AG04450 (cell line): Measurements from ENCODE around the gene DLGAP4. TPM values are rescaled to one million over a fixed set of nuclear protein-coding genes. Genes with fewer than 3 reads are reported as not detected.

Source experiments
- CTCF ChIA-PET: fragments of 300-600, 350-600 bp; formaldehyde crosslinking; extraction: SDS; loops from one replicate; lab custom pipeline; 2022; ENCODE audit warnings: antibody characterized with exemption, inconsistent platforms; lab: Charles Lee
- POLR2A ChIA-PET: fragments of 350-600 bp; formaldehyde crosslinking; extraction: SDS; loops from one replicate; lab custom pipeline; 2021; ENCODE audit warnings: antibody characterized with exemption, inconsistent platforms; lab: Yijun Ruan, JAX
- DNase-seq: peaks from one replicate; pipeline ENCODE4 v3.0.0-alpha.2; 2011; ENCODE audit warnings: low read depth, low spot score
- H3K27ac ChIP-seq: one replicate; pipeline ENCODE4 v1.5.1; 2012; ENCODE audit warnings: low read depth, low read length, control low read depth
- H3K27me3 ChIP-seq: one replicate; pipeline ENCODE4 v1.6.0; 2012; ENCODE audit warnings: low read length; ENCODE audit not compliant: control insufficient read depth, insufficient read depth
- H3K4me3 ChIP-seq: 2 replicates; pipeline ENCODE4 v1.5.1; 2011; ENCODE audit warnings: mild to moderate bottlenecking, low read depth, low read length, control low read depth
- H3K9me3 ChIP-seq: 2 replicates; pipeline ENCODE4 v1.5.1; 2012; ENCODE audit warnings: low read length; ENCODE audit not compliant: control insufficient read depth, insufficient read depth
- polyA plus RNA-seq: library from polyadenylated mRNA; depleted of rRNA; stranded (reverse); fragments of >200 nt; gene quantifications from 2 replicates; pipeline ENCODE4 v1.2.3, GENCODE V29; 2011
- TF ChIP-seq, protein P1 (sequence below): IDR thresholded peaks from 2 replicates; pipeline ENCODE4 v1.5.1; 2011; ENCODE audit warnings: low read depth, low read length, control low read depth, inconsistent platforms

The DLGAP4 gene
- polyA plus RNA-seq, 1 experiment: 17.7 TPM

DNA sequence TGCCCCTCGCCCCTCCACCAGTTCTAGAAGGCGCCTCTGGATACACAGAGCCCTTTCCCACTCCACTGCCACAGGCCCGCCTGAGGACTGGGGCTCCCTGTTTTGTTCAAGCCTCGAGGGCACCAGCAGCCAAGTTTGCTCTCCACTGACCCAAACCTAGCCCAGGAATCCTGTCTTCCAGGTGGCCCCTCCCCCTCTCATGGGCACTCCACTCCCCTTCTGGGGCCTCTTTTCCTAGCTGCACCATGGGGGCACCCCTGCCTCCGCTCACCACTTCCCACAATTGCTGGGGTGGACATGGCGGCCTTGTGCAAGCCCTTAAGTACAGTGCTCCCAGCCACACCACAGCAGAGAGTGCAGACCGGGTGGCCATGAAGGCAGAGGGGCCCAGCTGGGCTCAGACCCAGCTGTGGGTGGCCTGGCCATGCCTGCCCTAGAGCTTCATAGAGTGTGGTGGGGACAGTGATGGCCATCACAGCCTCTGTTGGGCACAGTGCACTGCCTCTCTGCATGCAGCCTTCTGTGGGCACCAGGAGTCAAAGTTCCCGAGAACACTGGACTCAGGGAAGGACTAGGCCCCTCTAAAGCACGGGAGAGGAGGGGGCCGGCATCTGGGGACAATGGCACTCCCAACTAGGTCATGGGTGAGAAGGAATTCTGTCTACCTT, 236.5 kb downstream of the DLGAP4 start:
- TF ChIP-seq, protein P1, sequence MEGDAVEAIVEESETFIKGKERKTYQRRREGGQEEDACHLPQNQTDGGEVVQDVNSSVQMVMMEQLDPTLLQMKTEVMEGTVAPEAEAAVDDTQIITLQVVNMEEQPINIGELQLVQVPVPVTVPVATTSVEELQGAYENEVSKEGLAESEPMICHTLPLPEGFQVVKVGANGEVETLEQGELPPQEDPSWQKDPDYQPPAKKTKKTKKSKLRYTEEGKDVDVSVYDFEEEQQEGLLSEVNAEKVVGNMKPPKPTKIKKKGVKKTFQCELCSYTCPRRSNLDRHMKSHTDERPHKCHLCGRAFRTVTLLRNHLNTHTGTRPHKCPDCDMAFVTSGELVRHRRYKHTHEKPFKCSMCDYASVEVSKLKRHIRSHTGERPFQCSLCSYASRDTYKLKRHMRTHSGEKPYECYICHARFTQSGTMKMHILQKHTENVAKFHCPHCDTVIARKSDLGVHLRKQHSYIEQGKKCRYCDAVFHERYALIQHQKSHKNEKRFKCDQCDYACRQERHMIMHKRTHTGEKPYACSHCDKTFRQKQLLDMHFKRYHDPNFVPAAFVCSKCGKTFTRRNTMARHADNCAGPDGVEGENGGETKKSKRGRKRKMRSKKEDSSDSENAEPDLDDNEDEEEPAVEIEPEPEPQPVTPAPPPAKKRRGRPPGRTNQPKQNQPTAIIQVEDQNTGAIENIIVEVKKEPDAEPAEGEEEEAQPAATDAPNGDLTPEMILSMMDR: no peak
- H3K9me3 ChIP-seq: peaks cover 4% of the 10 kb centered on the region; the same call in 1 of the 2 replicates
- H3K27me3 ChIP-seq: no peaks in the 10 kb centered on the region
- ChIA-PET POLR2A (interaction anchor here (1.2 to 2.0 kb wide), 5 partner anchors 10 to 81 kb away, joined by 3 to 10 read pairs (median 3); partner anchors contain the start of gene RAB5IF), CTCF (interaction anchor here (0.6 kb wide), 1 partner anchor 21 kb away, joined by 3 read pairs; no protein-coding TSS in a partner anchor)
- peak overlapping the region; percentile 73 for H3K27ac ChIP-seq
- DNase-seq: no peak
- H3K4me3 ChIP-seq: peak overlapping the region; percentile 97

DNA sequence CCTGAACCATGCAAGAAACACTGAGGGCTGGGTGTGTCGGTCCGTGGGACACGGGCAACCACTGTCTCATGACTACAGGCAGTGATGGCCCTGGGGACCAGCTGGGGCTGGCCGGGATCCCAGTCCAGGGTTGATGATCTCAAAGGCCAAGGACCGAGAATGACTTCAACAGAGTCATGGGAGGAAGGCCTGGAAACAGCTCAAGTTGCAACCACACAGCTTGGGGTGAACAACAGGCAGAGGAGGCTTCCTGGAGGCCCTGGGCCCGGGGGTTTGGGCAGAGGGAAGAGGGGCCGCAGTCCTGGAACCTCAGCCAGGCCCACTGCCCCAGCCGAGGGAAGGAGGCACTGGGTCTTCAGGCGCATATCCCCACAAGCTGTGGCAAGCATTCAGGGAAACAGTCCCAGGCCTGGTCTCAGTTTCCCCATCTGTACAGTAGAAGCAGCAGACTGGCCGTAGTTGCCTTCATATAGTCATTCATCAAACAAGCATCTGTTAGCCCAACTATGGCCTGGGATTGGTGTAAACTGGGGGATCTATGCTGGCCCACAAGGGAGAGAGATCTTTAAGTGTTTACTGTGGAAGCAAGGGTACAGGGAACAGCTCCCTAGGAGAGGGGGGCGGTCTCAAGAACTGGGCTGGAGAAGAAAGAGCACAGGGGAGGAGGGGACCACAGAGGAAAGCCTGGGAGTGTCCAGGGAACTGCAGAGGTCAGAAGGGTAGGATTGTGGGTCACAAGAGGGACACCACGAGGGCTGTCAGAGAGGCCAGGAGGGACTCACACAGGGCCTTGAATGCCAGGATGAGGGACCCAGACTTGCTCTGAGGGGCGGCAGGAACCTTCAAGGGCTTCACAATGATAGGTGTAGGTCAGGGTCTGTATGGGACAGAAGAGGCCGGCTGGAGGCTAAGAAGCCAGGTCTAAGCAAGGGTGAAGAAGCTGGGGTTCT, 237.3 kb downstream of the DLGAP4 start:
- CTCF ChIA-PET: no interaction called here
- peak overlapping the region; percentile 73 for H3K27ac ChIP-seq
- TF ChIP-seq, protein P1: no peak

DNA sequence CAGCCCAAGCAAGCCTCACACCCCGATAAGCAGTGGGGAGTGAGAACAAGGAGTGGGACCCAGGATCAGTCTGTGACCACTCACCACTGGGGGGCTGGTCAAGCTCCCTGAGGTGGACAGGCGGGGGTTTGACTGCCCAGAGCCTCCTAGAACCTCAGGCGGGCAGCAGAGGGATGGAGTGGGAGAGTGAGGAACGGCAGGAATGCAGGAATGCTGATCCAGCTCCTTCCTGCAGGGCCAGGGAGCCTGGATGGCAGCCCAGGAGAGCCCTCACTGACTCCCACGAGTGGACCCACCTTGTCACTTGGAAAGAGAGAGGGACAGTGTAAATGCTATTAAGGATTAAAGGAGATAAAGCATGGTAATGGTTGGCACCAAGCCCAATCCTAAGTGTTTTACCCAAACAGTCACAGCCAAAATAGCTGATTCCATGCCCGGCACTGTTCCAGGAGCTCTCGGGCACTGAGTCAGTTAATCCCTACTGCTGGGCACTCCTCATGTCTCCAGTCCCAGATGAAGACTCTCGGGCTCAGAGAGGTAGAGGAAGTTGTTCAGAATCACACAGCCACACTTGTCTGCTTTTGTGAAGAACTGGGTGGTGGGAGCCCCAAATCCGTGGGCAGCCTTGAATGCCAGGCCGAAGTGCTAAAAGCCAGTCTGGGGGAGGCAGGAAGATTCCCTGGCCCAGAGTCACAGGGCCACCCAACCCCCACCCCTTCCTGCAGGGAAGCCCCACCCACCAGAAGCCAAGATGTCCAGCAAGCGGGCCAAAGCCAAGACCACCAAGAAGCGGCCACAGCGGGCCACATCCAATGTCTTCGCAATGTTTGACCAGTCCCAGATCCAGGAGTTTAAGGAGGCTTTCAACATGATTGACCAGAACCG, 238.2 kb downstream of the DLGAP4 start:
- ChIA-PET CTCF (no interaction called here), POLR2A (interaction anchor here (1.1 to 2.0 kb wide), 4 partner anchors 8 to 210 kb away, joined by 3 to 10 read pairs (median 4); partner anchors contain the start of gene RAB5IF)
- TF ChIP-seq, protein P1: no peak

More for the DNA sequence above, 237.3 kb downstream of the DLGAP4 start:
- H3K27me3 ChIP-seq: no peaks in the 10 kb centered on the region
- no peak for DNase-seq
- POLR2A ChIA-PET: interaction anchor here (0.5 to 2.0 kb wide), 5 partner anchors 9 to 211 kb away, joined by 3 to 10 read pairs (median 4); no protein-coding TSS in a partner anchor
- H3K4me3 ChIP-seq: peak overlapping the region; percentile 97
- H3K9me3 ChIP-seq: peaks cover 4% of the 10 kb centered on the region; the same call in 1 of the 2 replicates

DNA sequence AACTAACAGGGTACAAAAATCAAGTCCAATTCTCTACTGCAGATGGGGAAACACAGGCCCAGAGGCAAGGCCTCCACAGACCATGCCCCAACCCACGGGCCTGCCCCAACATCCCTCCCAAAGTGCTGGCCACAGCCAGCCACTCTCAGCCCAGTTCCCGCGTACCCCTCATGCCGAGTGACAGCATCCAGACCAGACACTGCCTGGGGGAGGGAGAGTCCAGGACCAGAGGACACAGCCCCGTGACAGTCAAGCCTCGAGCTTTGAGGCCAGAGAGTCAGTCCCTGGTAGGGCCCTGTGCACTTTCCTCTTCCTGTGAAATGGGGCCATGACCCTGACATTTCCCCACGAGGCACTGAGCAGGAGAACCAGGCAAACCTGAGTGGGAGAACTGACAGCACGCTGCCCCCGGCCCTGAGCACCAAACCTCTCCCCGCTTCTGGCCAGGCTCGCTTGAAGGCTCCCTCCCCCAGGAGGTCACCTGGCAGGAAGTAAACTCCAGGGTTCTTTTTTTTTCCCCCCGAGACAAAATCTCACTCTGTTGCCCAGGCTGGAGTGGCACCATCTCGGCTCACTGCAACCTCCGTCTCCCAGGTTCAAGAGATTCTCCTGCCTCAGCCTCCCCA, 240.1 kb downstream of the DLGAP4 start:
- CTCF ChIA-PET: no interaction called here
- DNase-seq: no peak
- POLR2A ChIA-PET: interaction anchor here (0.7 kb wide), 1 partner anchor 333 kb away, joined by 3 read pairs; no protein-coding TSS in a partner anchor
- H3K4me3 ChIP-seq: no peak overlapping the region
- H3K9me3 ChIP-seq: peaks cover 4% of the 10 kb centered on the region; the same call in 1 of the 2 replicates
- no peaks in the 10 kb centered on the region for H3K27me3 ChIP-seq
- TF ChIP-seq, protein P1: no peak
- H3K27ac ChIP-seq: peak overlapping the region; percentile 11

More for the DNA sequence above, 238.2 kb downstream of the DLGAP4 start:
- no peaks in the 10 kb centered on the region for H3K27me3 ChIP-seq
- H3K4me3 ChIP-seq: peak overlapping the region; percentile 97
- peak overlapping the region; percentile 73 for H3K27ac ChIP-seq
- no peak for DNase-seq
- peaks cover 4% of the 10 kb centered on the region; the same call in 1 of the 2 replicates for H3K9me3 ChIP-seq
